Upper lobe of left lung (tissue), 6 donors: Measurements from ENCODE around the gene SNX12. TPM values are rescaled to one million over a fixed set of nuclear protein-coding genes. Genes with fewer than 3 reads are reported as not detected.

Experiments
- ATAC-seq, 2 donors: fragments of 200-7000 bp; cut with Tn5 transposase; one replicate each; pipeline ENCODE4 v1.9.1; 2022; ENCODE audit warnings: mild to moderate bottlenecking in 2 of 2, moderate library complexity in 2 of 2; ENCODE audit not compliant: low FRiP score in 2 of 2
- DNase-seq, 2 donors: peaks; one replicate each; pipeline ENCODE4 v3.0.0-alpha.2; 2019 to 2020
- H3K27ac ChIP-seq, 4 donors: fragments of 200-600 bp; sonication (generic); one replicate each; pipeline ENCODE4 v1.5.1; 2016 to 2019
- H3K27me3 ChIP-seq, 4 donors: fragments of 200-600 bp; sonication (generic); one replicate each; pipeline ENCODE4 v1.5.1; 2017 to 2019
- H3K36me3 ChIP-seq, 4 donors: fragments of 200-600 bp; sonication (generic); one replicate each; pipeline ENCODE4 v1.5.1; 2016 to 2019
- H3K4me1 ChIP-seq, 4 donors: fragments of 200-600 bp; sonication (generic); one replicate each; pipeline ENCODE4 v1.5.1; 2018 to 2019
- H3K4me3 ChIP-seq, 4 donors: fragments of 200-600 bp; sonication (generic); one replicate each; pipeline ENCODE4 v1.5.1; 2017 to 2019; ENCODE audit warnings: mild to moderate bottlenecking in 2 of 4, moderate library complexity in 1 of 4
- H3K9me3 ChIP-seq, 4 donors: fragments of 200-600 bp; sonication (generic); one replicate each; pipeline ENCODE4 v1.5.1; 2018 to 2019
- CTCF ChIP-seq, 6 experiments: fragments of 450-650 bp in 4 of 6; fragments of 200-600 bp in 2 of 6; sonication (generic) in 2 of 6; IDR thresholded peaks; one replicate each; pipeline ENCODE4 v1.5.1; 2016 to 2019; ENCODE audit warnings: antibody characterized with exemption in 6 of 6
- EP300 ChIP-seq, 4 donors: sonication (generic); formaldehyde crosslinking; IDR thresholded peaks; one replicate each; pipeline ENCODE4 v1.5.1; 2017; ENCODE audit warnings: antibody characterized with exemption in 4 of 4, control low read depth in 2 of 4
- POLR2A ChIP-seq, 4 donors: fragments of 450-650 bp; IDR thresholded peaks; one replicate each; pipeline ENCODE4 v1.5.1; 2016 to 2017; ENCODE audit warnings: antibody characterized with exemption in 4 of 4, mild to moderate bottlenecking in 2 of 4
- POLR2AphosphoS5 ChIP-seq, 2 donors: sonication (generic); formaldehyde crosslinking; IDR thresholded peaks; one replicate each; pipeline ENCODE4 v1.5.1; 2017; ENCODE audit warnings: antibody characterized with exemption in 2 of 2
- WGBS, 2 donors: methylation state at CpG; one replicate each; pipeline ENCODE4 v1.1.5; 2017 to 2018; 5-methylcytosine and 5-hydroxymethylcytosine counted together
- total RNA-seq, 6 donors: library from RNA; depleted of rRNA in 4 of 6; stranded (reverse); fragments of >200 nt in 4 of 6; gene quantifications; one replicate each; pipeline versions ENCODE4 v1.1.0 to v1.2.1, GENCODE V29; 2016 to 2021
- donor health status: DM: no; HTN: no; CAD: no; lungs with moderate emphysema.
- donor health status: DM: no; HTN: yes; CAD: no; lungs with severe emphysema.

Gene SNX12
- total RNA-seq, 6 donors from 2014 or later = 26.2 to 67.4 (median 48.8) TPM

GRCh38 chrX:71109051-71109450 is 40.9 kb upstream of the SNX12 start:
- H3K27me3 ChIP-seq = no peaks in the 10 kb centered on the region
- H3K27ac ChIP-seq = peak overlapping the region in 1 of 4 donors; percentile 18
- peaks cover 0 to 8% (median 2%) of the 10 kb centered on the region in 4 donors for H3K4me1 ChIP-seq
- WGBS, 2 donors = 82% methylated on average over 3 to 6 of the region's 6 CpGs
- H3K4me3 ChIP-seq = peak overlapping the region in 1 of 4 donors; percentile 5
- no peak for TF ChIP-seq CTCF (IDR thresholded peaks at IDR 0.05)
- no peak for TF ChIP-seq EP300 (IDR thresholded peaks at IDR 0.05)
- TF ChIP-seq POLR2AphosphoS5 (IDR thresholded peaks at IDR 0.05) = no peak
- no peak for TF ChIP-seq POLR2A (IDR thresholded peaks at IDR 0.05)
- DNase-seq (no peak), ATAC-seq (no peak)
- H3K36me3 ChIP-seq = no peaks in the 10 kb centered on the region
- no peaks in the 10 kb centered on the region for H3K9me3 ChIP-seq

- DNase-seq = no peak
- Histone ChIP-seq H3K4me3 (no peak overlapping the region), H3K27me3 (no peaks in the 10 kb centered on the region), H3K36me3 (no peaks in the 10 kb centered on the region), H3K9me3 (no peaks in the 10 kb centered on the region), H3K4me1 (peaks cover 3 to 20% (median 7%) of the 10 kb centered on the region in 4 donors), H3K27ac (no peak overlapping the region)
- no peak for ATAC-seq
- TF ChIP-seq POLR2AphosphoS5 (IDR thresholded peaks at IDR 0.05) (no peak), CTCF (IDR thresholded peaks at IDR 0.05) (no peak), EP300 (IDR thresholded peaks at IDR 0.05) (no peak), POLR2A (IDR thresholded peaks at IDR 0.05) (no peak)
- WGBS, 2 donors = 38% methylated on average over 9 of the region's 9 CpGs; no CpG with 5 or more reads in 1 of the 2 donors
These were observed 39.7 kb upstream of the SNX12 start for GRCh38 chrX:71107762-71108360.

GRCh38 chrX:71107245-71107644 is 39.1 kb upstream of the SNX12 start:
- DNase-seq (no peak), ATAC-seq (no peak)
- Histone ChIP-seq H3K36me3 (no peaks in the 10 kb centered on the region), H3K27ac (no peak overlapping the region), H3K9me3 (no peaks in the 10 kb centered on the region), H3K4me1 (peaks cover 3 to 20% (median 7%) of the 10 kb centered on the region in 4 donors), H3K4me3 (no peak overlapping the region), H3K27me3 (no peaks in the 10 kb centered on the region)
- WGBS, 2 donors = 44 to 67% methylated on average over 4 of the region's 4 CpGs
- TF ChIP-seq POLR2A (IDR thresholded peaks at IDR 0.05) (no peak), POLR2AphosphoS5 (IDR thresholded peaks at IDR 0.05) (no peak), EP300 (IDR thresholded peaks at IDR 0.05) (no peak), CTCF (IDR thresholded peaks at IDR 0.05) (no peak)

GRCh38 chrX:71106427-71106826 is 38.3 kb upstream of the SNX12 start, which contains the start of gene CXorf65:
Gene CXorf65 (minus strand): TSS chrX:71106740. CDS start chrX:71106556, 184 bp downstream.
- H3K4me1 ChIP-seq = peaks cover 3 to 20% (median 7%) of the 10 kb centered on the region in 4 donors
- H3K36me3 ChIP-seq = no peaks in the 10 kb centered on the region
- H3K27me3 ChIP-seq = no peaks in the 10 kb centered on the region
- TF ChIP-seq POLR2A (IDR thresholded peaks at IDR 0.05) (no peak), POLR2AphosphoS5 (IDR thresholded peaks at IDR 0.05) (no peak), CTCF (IDR thresholded peaks at IDR 0.05) (no peak), EP300 (IDR thresholded peaks at IDR 0.05) (no peak)
- no peaks in the 10 kb centered on the region for H3K9me3 ChIP-seq
- ATAC-seq (no peak), DNase-seq (no peak)
- H3K4me3 ChIP-seq = no peak within 1 kb of the TSS
- no peak within 1 kb of the TSS for H3K27ac ChIP-seq
- WGBS, 2 donors = 71% methylated on average over 1 of the region's 1 CpG; no CpG with 5 or more reads in 1 of the 2 donors

GRCh38 chrX:71105628-71106027 is 37.5 kb upstream of the SNX12 start:
- WGBS, 2 donors = 84 to 100% methylated on average over 3 of the region's 3 CpGs

More at GRCh38 chrX:71105628-71106027, 37.5 kb upstream of the SNX12 start:
- H3K4me1 ChIP-seq = peaks cover 3 to 20% (median 7%) of the 10 kb centered on the region in 4 donors
- H3K36me3 ChIP-seq = no peaks in the 10 kb centered on the region
- TF ChIP-seq POLR2A (IDR thresholded peaks at IDR 0.05) (no peak), POLR2AphosphoS5 (IDR thresholded peaks at IDR 0.05) (no peak), CTCF (IDR thresholded peaks at IDR 0.05) (no peak), EP300 (IDR thresholded peaks at IDR 0.05) (no peak)
- no peaks in the 10 kb centered on the region for H3K27me3 ChIP-seq
- no peaks in the 10 kb centered on the region for H3K9me3 ChIP-seq
- no peak overlapping the region for H3K4me3 ChIP-seq
- DNase-seq (no peak), ATAC-seq (no peak)
- H3K27ac ChIP-seq = no peak overlapping the region
